SK-N-SH (cell line): ENCODE results near the gene DOK1. TPM values are rescaled to one million over a fixed set of nuclear protein-coding genes. Genes with fewer than 3 reads are reported as not detected.
A peak's percentile ranks its signal among the peaks of the same experiment; 100 is the strongest.

ENCODE experiments used
- CHD2 ChIP-seq: fragments of 150-350 bp; IDR thresholded peaks from 2 replicates; pipeline ENCODE4 v1.6.1; 2018; ENCODE audit warnings: low read length; ENCODE audit not compliant: partially characterized antibody
- ELF1 ChIP-seq: IDR thresholded peaks from 2 replicates; pipeline ENCODE4 v1.4.0; 2012
- EP300 ChIP-seq, 2 experiments: IDR thresholded peaks; 2 replicates each; pipeline versions ENCODE4 v1.4.0 to v1.6.1; 2012; ENCODE audit warnings: borderline replicate concordance in 1 of 2, low read depth in 1 of 2, low read length in 1 of 2
- EZH2phosphoT487 ChIP-seq: fragments of 200-600 bp; sonication (generic); IDR thresholded peaks from 2 replicates; pipeline ENCODE4 v1.6.1; 2017; ENCODE audit warnings: low read depth, mixed run types, mild to moderate bottlenecking, antibody characterized with exemption, moderate library complexity, borderline replicate concordance
- FOSL2 ChIP-seq: IDR thresholded peaks from 2 replicates; pipeline ENCODE4 v1.4.0; 2012; ENCODE audit warnings: low read depth, mild to moderate bottlenecking, moderate library complexity, borderline replicate concordance
- FOXJ3 ChIP-seq: sonication (generic); formaldehyde crosslinking; IDR thresholded peaks from 2 replicates; pipeline ENCODE4 v1.5.1; 2020; ENCODE audit warnings: mild to moderate bottlenecking, missing genetic modification reagents
- FOXM1 ChIP-seq: IDR thresholded peaks from 2 replicates; pipeline ENCODE4 v1.4.0; 2012; ENCODE audit warnings: low read depth, mild to moderate bottlenecking
- GABPA ChIP-seq: IDR thresholded peaks from 2 replicates; pipeline ENCODE4 v1.4.0; 2012; ENCODE audit warnings: low read depth, mild to moderate bottlenecking
- GATA2 ChIP-seq: sonication (generic); formaldehyde crosslinking; IDR thresholded peaks from 2 replicates; pipeline ENCODE4 v1.5.0; 2020; ENCODE audit warnings: mild to moderate bottlenecking, missing genetic modification reagents
- MEF2A ChIP-seq: IDR thresholded peaks from 2 replicates; pipeline ENCODE4 v1.4.0; 2012; ENCODE audit warnings: low read depth, borderline replicate concordance
- NFIC ChIP-seq: IDR thresholded peaks from 2 replicates; pipeline ENCODE4 v1.4.0; 2012; ENCODE audit warnings: borderline replicate concordance
- NRF1 ChIP-seq: IDR thresholded peaks from 2 replicates; pipeline ENCODE4 v1.6.1; 2012; ENCODE audit warnings: low read depth, mild to moderate bottlenecking, low read length
- POLR2AphosphoS5 ChIP-seq: IDR thresholded peaks from 2 replicates; pipeline ENCODE4 v1.6.1; 2012; ENCODE audit warnings: low read depth, low read length
- RCOR1 ChIP-seq: fragments of 150-350 bp; IDR thresholded peaks from 2 replicates; pipeline ENCODE4 v1.6.1; 2017; ENCODE audit warnings: antibody characterized with exemption, low read length
- RFX5 ChIP-seq: IDR thresholded peaks from 2 replicates; pipeline ENCODE4 v1.6.1; 2012; ENCODE audit warnings: mild to moderate bottlenecking, improper control_type of control experiment, low read length
- SIN3A ChIP-seq: IDR thresholded peaks from 2 replicates; pipeline ENCODE4 v1.6.1; 2012; ENCODE audit warnings: low read depth, mild to moderate bottlenecking, low read length, moderate library complexity, borderline replicate concordance
- TAF1 ChIP-seq: IDR thresholded peaks from 2 replicates; pipeline ENCODE4 v1.6.1; 2012; ENCODE audit warnings: low read depth, mild to moderate bottlenecking, low read length, moderate library complexity, borderline replicate concordance
- polyA plus RNA-seq, 3 experiments: library from polyadenylated mRNA; depleted of rRNA; stranded (reverse); fragments of >200 nt; gene quantifications; 2 replicates each; pipeline ENCODE4 v1.2.3, GENCODE V29; 2012
- TF ChIP-seq, protein P1 (sequence below): IDR thresholded peaks from 2 replicates; pipeline ENCODE4 v1.6.1; 2012; ENCODE audit warnings: mild to moderate bottlenecking, low read depth, low read length, moderate library complexity
- TF ChIP-seq, protein P2 (sequence below): fragments of 200-600 bp; sonication (generic); IDR thresholded peaks from 2 replicates; pipeline ENCODE4 v1.6.1; 2017; ENCODE audit warnings: antibody characterized with exemption, mild to moderate bottlenecking, moderate library complexity

DOK1 gene
- polyA plus RNA-seq, 1 of the 3 experiments (the other 2 are of a cell fraction) = 25.3 TPM

GRCh38 chr2:74507926-74508520 is 46.5 kb upstream of the DOK1 start (continued):
- TF ChIP-seq GATA2 (CRISPR knock-in tag) (peak; percentile 64; the same call in 1 of the 2 replicates), FOSL2 (0 out of 2 replicates have a peak, but pooled peaks have one; percentile 3), NRF1 (no peak), GABPA (no peak), MEF2A (no peak), RFX5 (no peak), EZH2phosphoT487 (no peak), FOXM1 (no peak), ELF1 (no peak), NFIC (no peak), FOXJ3 (CRISPR knock-in tag) (peak; percentile 71), CHD2 (peak; percentile 95), SIN3A (no peak; the same call in 1 of the 2 replicates), RCOR1 (peak; percentile 92), TAF1 (no peak; the same call in 1 of the 2 replicates), EP300 (IDR thresholded peaks at IDR 0.05; ENCODE audit: borderline replicate concordance in 1 of 2, low read depth in 1 of 2, low read length in 1 of 2) (peak; percentile 47 to 96; a peak in 3 of 4 replicates), POLR2AphosphoS5 (peak; percentile 70)
- TF ChIP-seq, protein P1, sequence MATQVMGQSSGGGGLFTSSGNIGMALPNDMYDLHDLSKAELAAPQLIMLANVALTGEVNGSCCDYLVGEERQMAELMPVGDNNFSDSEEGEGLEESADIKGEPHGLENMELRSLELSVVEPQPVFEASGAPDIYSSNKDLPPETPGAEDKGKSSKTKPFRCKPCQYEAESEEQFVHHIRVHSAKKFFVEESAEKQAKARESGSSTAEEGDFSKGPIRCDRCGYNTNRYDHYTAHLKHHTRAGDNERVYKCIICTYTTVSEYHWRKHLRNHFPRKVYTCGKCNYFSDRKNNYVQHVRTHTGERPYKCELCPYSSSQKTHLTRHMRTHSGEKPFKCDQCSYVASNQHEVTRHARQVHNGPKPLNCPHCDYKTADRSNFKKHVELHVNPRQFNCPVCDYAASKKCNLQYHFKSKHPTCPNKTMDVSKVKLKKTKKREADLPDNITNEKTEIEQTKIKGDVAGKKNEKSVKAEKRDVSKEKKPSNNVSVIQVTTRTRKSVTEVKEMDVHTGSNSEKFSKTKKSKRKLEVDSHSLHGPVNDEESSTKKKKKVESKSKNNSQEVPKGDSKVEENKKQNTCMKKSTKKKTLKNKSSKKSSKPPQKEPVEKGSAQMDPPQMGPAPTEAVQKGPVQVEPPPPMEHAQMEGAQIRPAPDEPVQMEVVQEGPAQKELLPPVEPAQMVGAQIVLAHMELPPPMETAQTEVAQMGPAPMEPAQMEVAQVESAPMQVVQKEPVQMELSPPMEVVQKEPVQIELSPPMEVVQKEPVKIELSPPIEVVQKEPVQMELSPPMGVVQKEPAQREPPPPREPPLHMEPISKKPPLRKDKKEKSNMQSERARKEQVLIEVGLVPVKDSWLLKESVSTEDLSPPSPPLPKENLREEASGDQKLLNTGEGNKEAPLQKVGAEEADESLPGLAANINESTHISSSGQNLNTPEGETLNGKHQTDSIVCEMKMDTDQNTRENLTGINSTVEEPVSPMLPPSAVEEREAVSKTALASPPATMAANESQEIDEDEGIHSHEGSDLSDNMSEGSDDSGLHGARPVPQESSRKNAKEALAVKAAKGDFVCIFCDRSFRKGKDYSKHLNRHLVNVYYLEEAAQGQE = no peak; the same call in 1 of the 2 replicates
- TF ChIP-seq, protein P2, sequence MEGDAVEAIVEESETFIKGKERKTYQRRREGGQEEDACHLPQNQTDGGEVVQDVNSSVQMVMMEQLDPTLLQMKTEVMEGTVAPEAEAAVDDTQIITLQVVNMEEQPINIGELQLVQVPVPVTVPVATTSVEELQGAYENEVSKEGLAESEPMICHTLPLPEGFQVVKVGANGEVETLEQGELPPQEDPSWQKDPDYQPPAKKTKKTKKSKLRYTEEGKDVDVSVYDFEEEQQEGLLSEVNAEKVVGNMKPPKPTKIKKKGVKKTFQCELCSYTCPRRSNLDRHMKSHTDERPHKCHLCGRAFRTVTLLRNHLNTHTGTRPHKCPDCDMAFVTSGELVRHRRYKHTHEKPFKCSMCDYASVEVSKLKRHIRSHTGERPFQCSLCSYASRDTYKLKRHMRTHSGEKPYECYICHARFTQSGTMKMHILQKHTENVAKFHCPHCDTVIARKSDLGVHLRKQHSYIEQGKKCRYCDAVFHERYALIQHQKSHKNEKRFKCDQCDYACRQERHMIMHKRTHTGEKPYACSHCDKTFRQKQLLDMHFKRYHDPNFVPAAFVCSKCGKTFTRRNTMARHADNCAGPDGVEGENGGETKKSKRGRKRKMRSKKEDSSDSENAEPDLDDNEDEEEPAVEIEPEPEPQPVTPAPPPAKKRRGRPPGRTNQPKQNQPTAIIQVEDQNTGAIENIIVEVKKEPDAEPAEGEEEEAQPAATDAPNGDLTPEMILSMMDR = no peak
